Astrocyte (in vitro differentiated cells and primary cell): ENCODE measurements around the gene ISG20L2. TPM values are rescaled to one million over a fixed set of nuclear protein-coding genes. Genes with fewer than 3 reads are reported as not detected.

ENCODE experiments used
- DNase-seq: peaks from one replicate; pipeline ENCODE4 v3.0.0-alpha.2; 2010; ENCODE audit warnings: low read depth
- FAIRE-seq: peaks from 2 replicates; lab custom pipeline; 2011; peaks lifted over from hg19 to GRCh38; lab: Jason Lieb, UNC
- H2AFZ ChIP-seq: 2 replicates; pipeline ENCODE4 v1.6.0; 2012; ENCODE audit warnings: low read depth, low read length, inconsistent platforms
- H3K27ac ChIP-seq: 2 replicates; pipeline ENCODE4 v1.5.1; 2011; ENCODE audit warnings: low read depth, low read length, inconsistent platforms
- H3K27me3 ChIP-seq: 2 replicates; pipeline ENCODE4 v1.6.0; 2011; ENCODE audit warnings: low read length, inconsistent platforms; ENCODE audit not compliant: insufficient read depth
- H3K36me3 ChIP-seq: 2 replicates; pipeline ENCODE4 v1.5.1; 2011; ENCODE audit warnings: low read length, inconsistent platforms; ENCODE audit not compliant: insufficient read depth
- H3K4me1 ChIP-seq: 2 replicates; pipeline ENCODE4 v1.5.1; 2011; ENCODE audit warnings: low read length, inconsistent platforms; ENCODE audit not compliant: insufficient read depth
- H3K4me2 ChIP-seq: 2 replicates; pipeline ENCODE4 v1.6.0; 2012; ENCODE audit warnings: low read length, inconsistent platforms
- H3K4me3 ChIP-seq: 2 replicates; pipeline ENCODE4 v1.5.1; 2011; ENCODE audit warnings: low read depth, mild to moderate bottlenecking, low read length, inconsistent platforms; ENCODE audit not compliant: insufficient read depth
- H3K79me2 ChIP-seq: 2 replicates; pipeline ENCODE4 v1.6.0; 2012; ENCODE audit warnings: mild to moderate bottlenecking, low read length, inconsistent platforms; ENCODE audit not compliant: insufficient read depth
- H3K9ac ChIP-seq: 2 replicates; pipeline ENCODE4 v1.6.0; 2012; ENCODE audit warnings: mild to moderate bottlenecking, low read length, inconsistent platforms
- H3K9me3 ChIP-seq: 2 replicates; pipeline ENCODE4 v1.5.1; 2012; ENCODE audit warnings: low read depth, mild to moderate bottlenecking, low read length, inconsistent platforms; ENCODE audit not compliant: insufficient read depth
- H4K20me1 ChIP-seq: 2 replicates; pipeline ENCODE4 v1.6.0; 2012; ENCODE audit warnings: low read length, inconsistent platforms; ENCODE audit not compliant: insufficient read depth
- H3K27ac Mint-ChIP-seq: one replicate; pipeline ENCODE4 v1.8.0; 2021; ENCODE audit warnings: mild to moderate bottlenecking, mixed read lengths; ENCODE audit not compliant: unreplicated experiment
- H3K27me3 Mint-ChIP-seq: one replicate; pipeline ENCODE4 v1.8.0; 2021; ENCODE audit warnings: low read depth, mixed read lengths; ENCODE audit not compliant: unreplicated experiment
- H3K36me3 Mint-ChIP-seq: one replicate; pipeline ENCODE4 v1.8.0; 2021; ENCODE audit warnings: low read depth, mixed read lengths; ENCODE audit not compliant: unreplicated experiment
- H3K4me1 Mint-ChIP-seq: one replicate; pipeline ENCODE4 v1.8.0; 2021; ENCODE audit warnings: low read depth, mixed read lengths; ENCODE audit not compliant: unreplicated experiment
- H3K4me3 Mint-ChIP-seq: one replicate; pipeline ENCODE4 v1.8.0; 2021; ENCODE audit warnings: mild to moderate bottlenecking, moderate library complexity, mixed read lengths; ENCODE audit not compliant: unreplicated experiment
- H3K9me3 Mint-ChIP-seq: one replicate; pipeline ENCODE4 v1.8.0; 2021; ENCODE audit warnings: mild to moderate bottlenecking, mixed read lengths; ENCODE audit not compliant: unreplicated experiment
- CTCF ChIP-seq: IDR thresholded peaks from 2 replicates; pipeline ENCODE4 v1.5.1; 2011; ENCODE audit warnings: low read depth, mild to moderate bottlenecking, inconsistent platforms, low read length, moderate library complexity; ENCODE audit not compliant: insufficient read depth
- EZH2 ChIP-seq: IDR thresholded peaks from 2 replicates; pipeline ENCODE4 v1.6.1; 2012; ENCODE audit warnings: mild to moderate bottlenecking, low read length, inconsistent platforms; ENCODE audit not compliant: insufficient read depth
- total RNA-seq: library from RNA; stranded (reverse); gene quantifications from 2 replicates; pipeline ENCODE4 v1.2.1, GENCODE V29; 2021

ISG20L2 gene
- total RNA-seq, 1 donor from 2014 or later = 33.4 TPM

GRCh38 chr1:156690675-156691036 is 37.9 kb downstream of the ISG20L2 start:
- Histone ChIP-seq H3K9me3 (no peaks in the 10 kb centered on the region), H3K4me1 (peaks cover 29% of the 10 kb centered on the region), H3K9ac (no peak overlapping the region), H3K36me3 (no peaks in the 10 kb centered on the region), H3K4me3 (no peak overlapping the region), H2AFZ (no peak overlapping the region), H3K4me2 (peak overlapping the region; percentile 90), H3K27ac (no peak overlapping the region), H3K79me2 (no peaks in the 10 kb centered on the region), H3K27me3 (no peaks in the 10 kb centered on the region), H4K20me1 (no peaks in the 10 kb centered on the region)
- Mint-ChIP-seq H3K4me3 (peak overlapping the region; percentile 84), H3K36me3 (no peaks in the 10 kb centered on the region), H3K9me3 (no peaks in the 10 kb centered on the region), H3K27ac (peak overlapping the region; percentile 77), H3K27me3 (no peaks in the 10 kb centered on the region), H3K4me1 (peaks cover 48% of the 10 kb centered on the region)
- TF ChIP-seq EZH2 = no peak
- no peak for TF ChIP-seq CTCF
- FAIRE-seq (no peak), DNase-seq (no peak)

GRCh38 chr1:156689953-156690674 is 38.5 kb downstream of the ISG20L2 start:
- Histone ChIP-seq H3K36me3 (no peaks in the 10 kb centered on the region), H3K4me3 (peak overlapping the region; percentile 48), H2AFZ (no peak overlapping the region), H3K9ac (peak overlapping the region; percentile 25), H3K9me3 (no peaks in the 10 kb centered on the region), H4K20me1 (no peaks in the 10 kb centered on the region), H3K4me1 (peaks cover 29% of the 10 kb centered on the region), H3K27ac (no peak overlapping the region), H3K79me2 (no peaks in the 10 kb centered on the region), H3K4me2 (peak overlapping the region; percentile 90), H3K27me3 (no peaks in the 10 kb centered on the region)
- DNase-seq = no peak
- H3K27ac Mint-ChIP-seq = peak overlapping the region; percentile 77
- peak overlapping the region; percentile 84 for H3K4me3 Mint-ChIP-seq
- H3K4me1 Mint-ChIP-seq = peaks cover 48% of the 10 kb centered on the region
- TF ChIP-seq CTCF (no peak), EZH2 (no peak)
- no peaks in the 10 kb centered on the region for H3K27me3 Mint-ChIP-seq
- no peaks in the 10 kb centered on the region for H3K36me3 Mint-ChIP-seq
- no peaks in the 10 kb centered on the region for H3K9me3 Mint-ChIP-seq
- FAIRE-seq = no peak
